ENCODE measurements around the gene TEDC1. TPM values are rescaled to one million over a fixed set of nuclear protein-coding genes. Genes with fewer than 3 reads are reported as not detected.

The TEDC1 gene
- total and polyA plus RNA-seq, 5 experiments from 2014 or later, result 7.2 to 25.0 (median 10.1) TPM

GRCh38 chr14:105497671-105498429 is 6.8 kb downstream of the TEDC1 start:
- ATAC-seq, result no peak
- Mint-ChIP-seq H3K9me3 (no peaks in the 10 kb centered on the region), H3K36me3 (peaks cover 0 to 2% (median 0%) of the 10 kb centered on the region in 3 donors), H3K27ac (peak overlapping the region in 1 of 10 donors; percentile 16), H3K4me1 (peaks cover 0 to 2% (median 0%) of the 10 kb centered on the region in 4 donors), H3K27me3 (peaks cover 0 to 4% (median 0%) of the 10 kb centered on the region in 5 donors), H3K4me3 (peak overlapping the region in 1 of 10 donors; percentile 10)
- DNase-seq, result peak in 1 of 10 donors; percentile 21
- POLR2A ChIA-PET, result interaction anchor here (1.1 kb wide), 1 partner anchor 99 kb away, joined by 3 read pairs; no protein-coding TSS in a partner anchor

- peak in 1 of 10 donors; percentile 36 for DNase-seq
- POLR2A ChIA-PET, result interaction anchor here (0.6 kb wide), 3 partner anchors 64 to 1855 kb away, joined by 3 to 5 read pairs (median 3); no protein-coding TSS in a partner anchor
- peaks cover 0 to 2% (median 0%) of the 10 kb centered on the region in 3 donors for H3K36me3 Mint-ChIP-seq
Observed at GRCh38 chr14:105498430-105499255, 7.6 kb downstream of the TEDC1 start.

DNA sequence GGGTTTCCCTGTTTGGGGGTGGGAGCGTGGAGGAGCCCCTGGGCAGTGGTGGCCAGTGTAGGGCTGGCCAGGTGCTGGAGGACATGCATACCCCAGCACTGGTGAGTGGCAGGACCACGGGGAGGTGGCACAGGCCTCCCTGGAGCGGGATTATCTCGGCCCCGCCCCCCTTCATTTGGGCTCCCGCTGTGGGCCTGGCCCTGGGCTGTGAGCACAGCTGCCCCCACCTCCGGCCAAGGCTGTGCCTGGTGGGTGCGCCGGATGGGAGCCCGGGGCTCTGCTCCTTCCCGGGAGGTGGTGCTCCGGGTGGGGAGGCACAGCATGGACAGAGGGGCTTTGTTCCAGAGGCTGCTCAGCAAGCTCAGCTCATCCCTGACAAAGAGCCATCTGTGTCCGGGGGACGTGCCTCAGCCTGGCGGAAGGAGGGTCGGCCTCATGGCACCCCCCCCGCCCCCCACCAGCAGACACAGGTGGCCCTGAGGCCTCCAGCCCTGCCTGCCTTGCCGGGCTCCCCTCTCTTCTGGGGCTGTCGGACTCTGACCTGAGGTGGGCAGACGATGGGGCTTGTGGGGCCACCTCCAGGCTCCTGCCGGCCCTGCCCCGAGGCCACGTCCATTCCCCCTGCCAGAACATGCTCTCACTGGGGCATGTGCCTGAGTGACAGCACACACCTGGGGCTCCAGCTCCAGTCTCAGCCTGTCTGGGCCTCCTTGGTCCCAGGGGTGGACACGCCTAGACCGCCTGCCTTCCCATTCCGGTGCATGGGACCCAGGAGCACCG is 8.4 kb downstream of the TEDC1 start:
- peak in 1 of 10 donors; percentile 54 for DNase-seq
- H3K9me3 Mint-ChIP-seq, result no peaks in the 10 kb centered on the region
- H3K27me3 Mint-ChIP-seq, result peaks cover 0 to 9% (median 0%) of the 10 kb centered on the region in 5 donors
- no peaks in the 10 kb centered on the region for H3K4me1 Mint-ChIP-seq
- peaks cover 0 to 2% (median 0%) of the 10 kb centered on the region in 3 donors for H3K36me3 Mint-ChIP-seq
- no peak overlapping the region for H3K27ac Mint-ChIP-seq
- POLR2A ChIA-PET, result interaction anchor here (0.6 kb wide), 3 partner anchors 65 to 1856 kb away, joined by 3 to 5 read pairs (median 3); no protein-coding TSS in a partner anchor
- ATAC-seq, result peak in 1 of 2 donors; percentile 2
- no peak overlapping the region for H3K4me3 Mint-ChIP-seq

More at GRCh38 chr14:105498430-105499255, 7.6 kb downstream of the TEDC1 start:
- Mint-ChIP-seq H3K27me3 (peaks cover 0 to 9% (median 0%) of the 10 kb centered on the region in 5 donors), H3K27ac (no peak overlapping the region), H3K9me3 (no peaks in the 10 kb centered on the region), H3K4me1 (no peaks in the 10 kb centered on the region), H3K4me3 (no peak overlapping the region)
- peak in 1 of 2 donors; percentile 1 for ATAC-seq

DNA sequence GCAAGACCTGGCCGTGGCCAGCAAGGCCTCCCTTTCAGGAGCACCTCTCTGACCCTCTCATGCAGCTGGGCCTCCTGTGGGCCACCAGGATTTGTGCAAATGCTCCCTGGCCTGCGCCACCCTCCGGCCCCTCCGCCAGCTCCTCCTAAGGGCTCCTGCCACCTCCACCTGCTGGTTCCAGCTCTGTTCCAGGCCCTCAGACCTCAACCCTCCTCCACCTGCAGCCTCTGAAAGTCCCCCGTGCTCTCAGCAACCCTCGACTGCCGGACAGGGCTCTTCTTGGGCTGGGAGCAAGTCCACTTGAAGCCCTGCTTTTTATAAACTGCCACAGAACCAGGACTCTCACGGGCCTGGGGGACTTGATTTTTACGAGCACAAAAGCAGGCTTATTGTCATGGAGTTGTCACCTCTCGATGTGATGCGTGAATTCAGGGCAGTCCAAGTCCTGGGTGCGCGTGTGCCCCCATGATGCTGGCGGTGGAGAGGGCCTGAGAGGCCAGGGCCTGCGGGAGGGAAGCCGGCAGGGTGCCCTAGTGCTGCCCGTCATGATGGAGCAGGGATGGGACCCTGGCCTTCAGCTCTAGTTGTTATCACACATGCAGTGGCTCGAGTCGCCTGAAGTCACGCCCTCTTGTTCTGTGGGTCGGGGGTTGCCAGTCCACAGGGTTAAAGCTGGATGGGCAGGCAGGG is 9.1 kb downstream of the TEDC1 start:
- ATAC-seq (no peak), DNase-seq (peak in 1 of 10 donors; percentile 52)
- Mint-ChIP-seq H3K9me3 (no peaks in the 10 kb centered on the region), H3K4me3 (no peak overlapping the region), H3K27ac (peak overlapping the region in 2 of 10 donors; percentile 13 to 34), H3K27me3 (peaks cover 0 to 9% (median 0%) of the 10 kb centered on the region in 5 donors), H3K36me3 (peaks cover 0 to 2% (median 0%) of the 10 kb centered on the region in 3 donors), H3K4me1 (no peaks in the 10 kb centered on the region)
- POLR2A ChIA-PET, result no interaction called here

GRCh38 chr14:105500726-105501101 is 9.7 kb downstream of the TEDC1 start:
- Mint-ChIP-seq H3K4me1 (no peaks in the 10 kb centered on the region), H3K4me3 (no peak overlapping the region), H3K27ac (peak overlapping the region in 4 of 10 donors; percentile 13 to 52 (median 24)), H3K9me3 (no peaks in the 10 kb centered on the region), H3K36me3 (peaks cover 0 to 2% (median 0%) of the 10 kb centered on the region in 3 donors), H3K27me3 (peaks cover 0 to 9% (median 0%) of the 10 kb centered on the region in 5 donors)
- POLR2A ChIA-PET, result no interaction called here
- ATAC-seq (no peak), DNase-seq (peak in 1 of 10 donors; percentile 24)

DNA sequence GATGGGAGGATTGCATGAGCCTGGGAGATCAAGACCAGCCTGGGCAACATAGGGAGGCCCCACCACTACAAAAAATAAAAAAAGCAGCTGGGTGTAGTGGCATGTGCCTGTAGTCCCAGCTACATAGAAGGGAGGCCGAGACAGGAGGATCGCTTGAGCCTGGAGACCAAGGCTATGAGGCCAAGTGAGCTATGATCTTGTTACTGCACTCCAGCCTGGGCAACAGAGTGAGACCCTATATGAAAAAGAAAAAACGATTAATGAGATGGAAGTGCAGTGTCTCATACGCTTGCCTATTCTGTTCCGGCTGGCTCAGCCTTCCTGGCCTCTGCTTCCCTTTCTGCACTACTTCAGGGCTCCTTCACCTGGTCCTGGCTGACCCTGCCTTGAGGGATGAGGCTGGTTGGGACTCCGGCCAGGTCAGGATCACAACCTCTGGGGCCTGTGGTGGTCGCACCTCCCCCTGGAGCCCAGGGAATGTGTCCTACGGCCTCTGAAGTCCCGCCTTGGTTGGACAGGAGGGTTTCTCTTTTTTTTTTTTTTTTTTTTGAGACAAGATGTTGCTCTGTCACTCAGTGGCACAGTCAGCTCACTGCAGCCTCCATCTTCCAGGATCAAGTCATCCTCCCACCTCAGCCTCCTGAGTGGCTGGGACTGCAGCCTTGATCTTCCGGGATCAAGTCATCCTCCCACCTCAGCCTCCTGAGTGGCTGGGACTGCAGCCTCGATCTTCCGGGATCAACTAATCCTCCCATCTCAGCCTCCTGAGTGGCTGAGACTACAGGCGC is 10.7 kb downstream of the TEDC1 start:
- Mint-ChIP-seq H3K4me1 (no peaks in the 10 kb centered on the region), H3K36me3 (peaks cover 0 to 2% (median 0%) of the 10 kb centered on the region in 3 donors), H3K27ac (peak overlapping the region in 1 of 10 donors; percentile 65), H3K9me3 (no peaks in the 10 kb centered on the region), H3K27me3 (peaks cover 0 to 9% (median 0%) of the 10 kb centered on the region in 5 donors), H3K4me3 (no peak overlapping the region)
- DNase-seq (peak in 1 of 10 donors; percentile 42), ATAC-seq (no peak)
- POLR2A ChIA-PET, result interaction anchor here (1.2 kb wide), 1 partner anchor 21 kb away, joined by 3 read pairs; no protein-coding TSS in a partner anchor

DNA sequence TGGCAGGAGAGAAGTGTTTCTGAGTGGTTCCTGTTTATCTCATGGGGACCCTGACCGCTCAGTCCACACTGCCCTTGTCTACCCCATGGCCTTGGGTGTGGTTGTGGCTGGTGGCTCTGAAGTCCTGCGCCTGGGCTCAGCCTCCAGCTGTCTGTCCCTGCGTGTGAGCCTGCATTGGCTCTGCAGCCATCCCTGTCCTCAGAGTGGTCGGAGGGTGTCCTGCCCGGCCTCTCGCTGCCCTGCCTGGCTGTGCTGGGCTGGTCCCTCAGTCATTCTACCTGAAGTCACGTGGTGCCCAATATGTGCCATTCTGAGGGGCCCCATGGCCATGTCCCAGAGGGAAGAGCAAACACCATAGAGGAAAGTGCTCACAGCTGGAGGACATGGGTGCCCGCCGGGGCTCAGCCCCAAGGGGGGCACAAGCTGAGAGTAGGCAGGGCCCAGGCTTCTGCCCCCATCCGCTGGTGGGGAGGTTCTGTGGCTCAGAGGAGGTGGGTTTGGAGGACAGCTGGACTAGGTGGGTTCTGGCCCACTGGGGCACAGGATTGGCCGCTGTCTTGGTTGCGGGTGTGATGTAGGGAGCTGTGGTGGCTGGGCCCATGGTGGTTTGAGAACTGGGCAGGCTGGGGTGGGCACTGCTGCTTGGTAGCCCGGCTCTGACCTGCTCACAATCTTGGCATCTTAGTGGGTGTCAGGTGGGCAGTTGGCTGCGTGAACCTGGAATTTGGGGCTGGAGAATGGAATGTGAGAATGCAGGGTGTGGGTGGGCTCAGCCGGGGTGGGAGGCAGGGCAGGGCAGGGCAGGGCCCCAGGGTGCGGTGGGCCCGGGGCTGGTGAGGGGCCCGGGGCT is 11.6 kb downstream of the TEDC1 start:
- H3K27ac Mint-ChIP-seq, result peak overlapping the region in 4 of 10 donors; percentile 13 to 73 (median 44)
- peaks cover 0 to 1% (median 0%) of the 10 kb centered on the region in 4 donors for H3K4me1 Mint-ChIP-seq
- POLR2A ChIA-PET, result interaction anchor here (1.2 kb wide), 1 partner anchor 22 kb away, joined by 3 read pairs; no protein-coding TSS in a partner anchor
- DNase-seq (peak in 1 of 10 donors; percentile 31), ATAC-seq (no peak)
- H3K9me3 Mint-ChIP-seq, result no peaks in the 10 kb centered on the region
- peaks cover 0 to 2% (median 0%) of the 10 kb centered on the region in 3 donors for H3K36me3 Mint-ChIP-seq
- peaks cover 0 to 15% (median 2%) of the 10 kb centered on the region in 5 donors for H3K27me3 Mint-ChIP-seq
- H3K4me3 Mint-ChIP-seq, result no peak overlapping the region

DNA sequence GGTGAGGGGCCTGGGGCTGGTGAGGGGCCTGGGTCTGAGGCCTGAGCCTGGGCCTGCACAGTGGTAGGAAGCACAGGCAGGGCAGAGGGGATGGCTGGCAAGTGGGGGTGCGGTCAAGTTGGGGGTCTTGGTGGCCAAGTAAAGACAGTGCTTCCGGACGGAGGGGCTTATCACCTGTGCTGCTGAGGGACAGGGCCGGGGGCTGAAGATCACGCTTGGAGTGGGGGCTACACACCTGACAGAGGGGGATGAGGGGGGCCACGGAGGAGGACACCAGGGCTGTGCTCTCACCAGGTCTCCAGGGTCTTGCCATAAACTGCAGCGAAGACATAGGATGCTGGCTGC is 12.2 kb downstream of the TEDC1 start:
- no peak for ATAC-seq
- no peak overlapping the region for H3K4me3 Mint-ChIP-seq
- H3K27me3 Mint-ChIP-seq, result peaks cover 3 to 21% (median 6%) of the 10 kb centered on the region in 5 donors
- DNase-seq, result peak in 1 of 10 donors; percentile 34
- peaks cover 0 to 3% (median under 1%) of the 10 kb centered on the region in 4 donors for H3K4me1 Mint-ChIP-seq
- H3K9me3 Mint-ChIP-seq, result no peaks in the 10 kb centered on the region
- POLR2A ChIA-PET, result no interaction called here
- peaks cover 0 to 1% (median 0%) of the 10 kb centered on the region in 3 donors for H3K36me3 Mint-ChIP-seq
- no peak overlapping the region for H3K27ac Mint-ChIP-seq

DNA sequence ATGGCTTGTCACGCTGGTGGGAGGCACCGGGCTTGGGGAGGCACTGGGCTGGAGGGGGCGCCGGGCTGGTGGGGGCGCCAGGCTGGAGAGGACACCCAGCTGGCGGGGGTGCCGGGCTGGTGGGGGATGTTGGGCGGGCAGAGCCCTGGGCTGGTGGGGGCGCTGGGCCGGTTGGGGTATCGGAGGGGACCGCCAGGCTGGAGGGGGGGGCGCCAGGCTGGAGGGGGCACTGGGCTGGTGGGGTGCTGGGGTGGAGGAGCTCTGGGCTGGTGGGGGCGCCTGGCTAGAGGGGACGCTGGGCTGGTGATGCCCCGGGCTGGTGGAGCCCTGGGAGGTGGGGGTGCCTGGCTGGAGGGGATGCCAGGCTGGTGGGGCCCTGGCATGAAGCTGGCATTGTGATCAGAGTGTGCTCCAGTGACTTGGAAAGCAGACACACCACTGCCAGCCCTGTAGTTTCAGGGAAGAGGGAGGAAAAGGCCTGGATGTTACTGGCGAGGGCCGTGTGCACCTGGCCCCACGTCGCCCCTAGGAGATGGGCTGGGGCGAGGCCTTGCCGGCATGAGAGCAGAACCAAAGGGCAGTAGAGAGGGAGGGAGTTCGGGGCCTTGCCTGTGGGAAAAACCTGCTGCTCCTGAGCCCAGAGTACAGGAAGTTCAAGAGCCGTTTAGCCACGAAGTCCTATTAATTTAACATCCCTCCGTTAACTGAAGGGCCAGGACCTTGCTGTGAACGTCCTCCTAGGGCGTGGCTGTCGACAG is 13.1 kb downstream of the TEDC1 start:
- H3K27ac Mint-ChIP-seq, result no peak overlapping the region
- ATAC-seq (no peak), DNase-seq (peak in 1 of 10 donors; percentile 45)
- no peak overlapping the region for H3K4me3 Mint-ChIP-seq
- no peaks in the 10 kb centered on the region for H3K36me3 Mint-ChIP-seq
- H3K9me3 Mint-ChIP-seq, result no peaks in the 10 kb centered on the region
- POLR2A ChIA-PET, result no interaction called here
- peaks cover 0 to 3% (median under 1%) of the 10 kb centered on the region in 4 donors for H3K4me1 Mint-ChIP-seq
- peaks cover 7 to 30% (median 10%) of the 10 kb centered on the region in 5 donors for H3K27me3 Mint-ChIP-seq

DNA sequence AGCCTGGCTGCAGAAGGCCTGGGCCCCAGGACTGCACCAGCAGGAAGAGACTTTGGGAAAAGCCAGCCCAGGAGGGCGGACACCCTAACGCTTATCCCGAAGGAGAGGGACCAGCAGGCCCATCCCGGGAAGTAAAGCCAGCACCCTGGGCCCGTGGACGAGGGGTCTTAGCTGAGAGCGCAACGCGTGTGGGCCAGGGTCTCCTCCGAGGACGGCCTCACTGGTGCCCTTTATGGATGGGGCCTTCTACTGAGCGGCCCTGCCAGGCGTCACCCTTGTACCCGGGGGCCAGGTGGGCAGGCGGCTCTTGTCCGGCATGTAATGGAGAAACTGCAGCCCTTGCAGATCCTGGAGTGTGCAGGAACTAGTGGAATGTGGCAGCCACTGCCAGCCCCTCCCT is 14.1 kb downstream of the TEDC1 start:
- H3K27me3 Mint-ChIP-seq, result peaks cover 7 to 31% (median 10%) of the 10 kb centered on the region in 5 donors
- POLR2A ChIA-PET, result no interaction called here
- DNase-seq (peak in 1 of 10 donors; percentile 16), ATAC-seq (no peak)
- H3K27ac Mint-ChIP-seq, result no peak overlapping the region
- H3K9me3 Mint-ChIP-seq, result no peaks in the 10 kb centered on the region
- no peaks in the 10 kb centered on the region for H3K36me3 Mint-ChIP-seq
- H3K4me3 Mint-ChIP-seq, result no peak overlapping the region
- peaks cover 0 to 3% (median under 1%) of the 10 kb centered on the region in 4 donors for H3K4me1 Mint-ChIP-seq
